Erythroblast (primary cell): ENCODE data around the gene LRRC56.

Experiments
- GATA1 ChIP-seq: IDR thresholded peaks from 2 replicates; pipeline ENCODE4 v1.6.1; 2011; ENCODE audit warnings: low read depth, mild to moderate bottlenecking, control low read depth, low read length, moderate library complexity
- POLR2A ChIP-seq: IDR thresholded peaks from 2 replicates; pipeline ENCODE4 v1.6.1; 2011; ENCODE audit warnings: mild to moderate bottlenecking, low read length

DNA sequence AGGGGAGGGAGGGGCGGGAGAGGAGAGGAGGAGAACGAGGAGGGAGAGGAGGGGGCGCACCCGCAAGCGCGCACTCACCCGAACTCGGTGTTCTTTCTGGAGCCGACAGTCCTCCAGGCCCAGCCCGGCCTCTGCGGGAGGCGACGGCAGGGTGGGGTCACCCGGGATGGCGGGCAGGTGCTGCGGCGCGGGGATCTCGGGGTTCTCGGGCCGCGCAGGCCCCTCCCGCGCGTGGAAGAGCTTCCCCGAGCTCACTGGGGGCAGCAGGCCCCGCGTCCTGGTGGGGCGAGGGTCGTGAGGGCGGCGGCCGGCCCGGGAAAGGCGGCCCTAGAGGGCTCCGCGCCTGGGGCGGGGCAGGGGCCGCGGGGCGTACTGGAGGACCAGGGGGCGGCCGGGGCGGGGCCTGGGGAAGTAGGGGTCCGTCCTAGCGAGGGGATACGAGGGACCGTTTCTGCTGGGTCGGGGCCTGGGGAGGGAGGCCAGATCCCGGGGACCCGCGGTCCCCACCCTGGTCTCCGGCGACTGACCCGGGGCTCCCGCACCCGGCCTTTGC lies 18.0 kb downstream of the LRRC56 start:
- TF ChIP-seq POLR2A, result no peak
- TF ChIP-seq GATA1, result no peak
